ENCODE measurements around the gene SLC44A4. TPM values are rescaled to one million over a fixed set of nuclear protein-coding genes. Genes with fewer than 3 reads are reported as not detected.

Gene SLC44A4
- total and polyA plus RNA-seq, 9 of the 15 experiments (the other 6 are each of a cell fraction or from before 2014, with no cell fraction given), result 7.9 to 18.6 (median 11.2) TPM

GRCh38 chr6:31860349-31860748 is 18.4 kb downstream of the SLC44A4 start:
- CTCF ChIA-PET (ENCODE audit: low intra/inter-chr PET ratio), result no interaction called here
- POLR2A ChIA-PET, result interaction anchor here (0.6 to 6.2 kb wide), 8 partner anchors 10 to 209 kb away, joined by 3 to 91 read pairs (median 8); partner anchors contain the start of genes GPANK1 and HSPA1B
- Histone ChIP-seq H3K36me3 (ENCODE audit: control insufficient read depth, insufficient read depth, low read length) (peaks cover 52% of the 10 kb centered on the region; the same call in 2 of the 3 replicates), H4K20me1 (replicated peaks; ENCODE audit: control insufficient read depth, insufficient read depth, low read length) (no peaks in the 10 kb centered on the region), H3K27me3 (ENCODE audit: control insufficient read depth in 2 of 2, insufficient read depth in 2 of 2, low read length in 2 of 2) (no peaks in the 10 kb centered on the region), H3K27ac (ENCODE audit: extremely low read depth, low read depth, low read length) (no peak overlapping the region), H3K9me1 (ENCODE audit: control insufficient read depth, insufficient read depth, low read length) (peaks cover 9% of the 10 kb centered on the region), H3K9ac (ENCODE audit: insufficient read depth in 1 of 2, low read depth in 2 of 2, low read length in 2 of 2) (peak overlapping the region in 1 of 2 experiments; percentile 40; a peak in 2 of 4 replicates), H2AFZ (ENCODE audit: low read depth, low read length) (no peak overlapping the region), H3K79me2 (ENCODE audit: control insufficient read depth, insufficient read depth, low read length) (peaks cover 20% of the 10 kb centered on the region), H3K9me3 (replicated peaks; ENCODE audit: control insufficient read depth, insufficient read depth, low read depth, low read length) (no peaks in the 10 kb centered on the region), H3K4me2 (ENCODE audit: insufficient read depth, low read length) (no peak overlapping the region), H3K4me3 (no peak overlapping the region), H3K4me1 (replicated peaks in 1 of 2; ENCODE audit: control insufficient read depth in 2 of 2, insufficient read depth in 2 of 2, low read length in 2 of 2) (peaks cover 11 to 37% of the 10 kb centered on the region in 2 experiments; a peak in 4 of 5 replicates)
- TF ChIP-seq POLR2G (IDR thresholded peaks at IDR 0.05; ENCODE audit: low read depth, low read length) (0 out of 2 replicates have a peak, but pooled peaks have one; percentile 18), JUN (IDR thresholded peaks at IDR 0.05; ENCODE audit: borderline replicate concordance, low read depth, low read length) (no peak), JUN (CRISPR knock-in tag; IDR thresholded peaks at IDR 0.05; ENCODE audit: borderline replicate concordance) (no peak), PML (IDR thresholded peaks at IDR 0.05; ENCODE audit: low read length) (peak; percentile 23; the same call in 1 of the 2 replicates), TAF15 (IDR thresholded peaks at IDR 0.05; ENCODE audit: low read depth, low read length) (0 out of 2 replicates have a peak, but pooled peaks have one; percentile 4), CCNT2 (IDR thresholded peaks at IDR 0.05; ENCODE audit: borderline replicate concordance, extremely low read depth, insufficient read length, low read depth, low read length) (peak; percentile 37), RBFOX2 (IDR thresholded peaks at IDR 0.05; ENCODE audit: low read depth, low read length) (peak; percentile 41; the same call in 1 of the 2 replicates)
- TF ChIP-seq, protein P1, sequence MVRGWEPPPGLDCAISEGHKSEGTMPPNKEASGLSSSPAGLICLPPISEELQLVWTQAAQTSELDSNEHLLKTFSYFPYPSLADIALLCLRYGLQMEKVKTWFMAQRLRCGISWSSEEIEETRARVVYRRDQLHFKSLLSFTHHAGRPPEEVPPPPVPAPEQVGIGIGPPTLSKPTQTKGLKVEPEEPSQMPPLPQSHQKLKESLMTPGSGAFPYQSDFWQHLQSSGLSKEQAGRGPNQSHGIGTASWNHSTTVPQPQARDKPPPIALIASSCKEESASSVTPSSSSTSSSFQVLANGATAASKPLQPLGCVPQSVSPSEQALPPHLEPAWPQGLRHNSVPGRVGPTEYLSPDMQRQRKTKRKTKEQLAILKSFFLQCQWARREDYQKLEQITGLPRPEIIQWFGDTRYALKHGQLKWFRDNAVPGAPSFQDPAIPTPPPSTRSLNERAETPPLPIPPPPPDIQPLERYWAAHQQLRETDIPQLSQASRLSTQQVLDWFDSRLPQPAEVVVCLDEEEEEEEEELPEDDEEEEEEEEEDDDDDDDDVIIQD (CRISPR knock-in tag; IDR thresholded peaks at IDR 0.05), result no peak
- no peak for DNase-seq (ENCODE audit: extremely low read depth in 1 of 4, low spot score in 3 of 4)
- no peak for ATAC-seq
- in situ Hi-C loops (cut with MboI), result loop anchor here (5.0 kb wide), 1 partner anchor 198 kb away; the partner anchor contains the start of genes C6orf47 and GPANK1
- BruUV-seq (replicated peaks), result no TSS peak
- intact Hi-C loops (cut with micrococcal nuclease), result no loop called here
- WGBS (ENCODE audit: insufficient coverage, low coverage, missing lambda C conversion rate), result 95% methylated on average over 13 of the region's 13 CpGs
- FAIRE-seq, result no peak
